GM12801 (cell line): ENCODE data around the gene ABCB11.

Source experiments
- CTCF ChIP-seq: IDR thresholded peaks from one replicate; pipeline ENCODE4 v1.5.1; 2011; ENCODE audit warnings: control low read depth; ENCODE audit not compliant: insufficient read length; ENCODE audit errors: extremely low read depth

ABCB11 gene

GRCh38 chr2:168962636-168963035 lies 68.5 kb downstream of the ABCB11 start:
- TF ChIP-seq CTCF, result no peak

GRCh38 chr2:168961450-168962229 lies 69.5 kb downstream of the ABCB11 start:
- no peak for TF ChIP-seq CTCF

GRCh38 chr2:168956392-168956791 lies 74.7 kb downstream of the ABCB11 start:
- no peak for TF ChIP-seq CTCF

- no peak for TF ChIP-seq CTCF
Observed at GRCh38 chr2:168955321-168955720, 75.8 kb downstream of the ABCB11 start.

GRCh38 chr2:168954256-168954655 lies 76.9 kb downstream of the ABCB11 start:
- TF ChIP-seq CTCF, result no peak

GRCh38 chr2:168952424-168952823 lies 78.7 kb downstream of the ABCB11 start:
- no peak for TF ChIP-seq CTCF

- TF ChIP-seq CTCF, result no peak
Observed at GRCh38 chr2:168951871-168952270, 79.3 kb downstream of the ABCB11 start.

- TF ChIP-seq CTCF, result no peak
Observed at GRCh38 chr2:168949324-168949723, 81.8 kb downstream of the ABCB11 start.
